BJ (cell line): ENCODE results near the gene DPRX. TPM values are rescaled to one million over a fixed set of nuclear protein-coding genes. Genes with fewer than 3 reads are reported as not detected.

Source experiments
- CTCF ChIA-PET: fragments of 350-600 bp; formaldehyde crosslinking; extraction: SDS; loops from one replicate; lab custom pipeline; 2021; ENCODE audit warnings: antibody characterized with exemption, inconsistent platforms; lab: Yijun Ruan, JAX
- POLR2A ChIA-PET: fragments of 300-600 bp; sonication (Branson Sonifier 250); formaldehyde crosslinking; extraction: SDS; loops from one replicate; lab custom pipeline; 2021; ENCODE audit warnings: antibody characterized with exemption; lab: Charles Lee
- DNase-seq: peaks from one replicate; pipeline ENCODE4 v3.0.0-alpha.2; 2011; ENCODE audit warnings: low read depth
- H3K27me3 ChIP-seq: 2 replicates; pipeline ENCODE4 v1.6.0; 2011; ENCODE audit warnings: low read length; ENCODE audit not compliant: control insufficient read depth, insufficient read depth
- H3K36me3 ChIP-seq: 2 replicates; pipeline ENCODE4 v1.5.1; 2011; ENCODE audit warnings: low read length; ENCODE audit not compliant: control insufficient read depth, insufficient read depth
- H3K4me3 ChIP-seq: 2 replicates; pipeline ENCODE4 v1.5.1; 2011; ENCODE audit warnings: low read depth, mild to moderate bottlenecking, control low read depth, low read length
- CTCF ChIP-seq: IDR thresholded peaks from 2 replicates; pipeline ENCODE4 v1.5.1; 2011; ENCODE audit warnings: low read depth, mild to moderate bottlenecking, control low read depth, inconsistent platforms, low read length, moderate library complexity; ENCODE audit not compliant: insufficient read depth
- polyA plus RNA-seq: library from polyadenylated mRNA; depleted of rRNA; stranded (reverse); fragments of >200 nt; gene quantifications from 2 replicates; pipeline ENCODE4 v1.2.3, GENCODE V29; 2011

The DPRX gene
- polyA plus RNA-seq, 1 experiment: not detected

- H3K4me3 ChIP-seq: no peak overlapping the region
- POLR2A ChIA-PET: no interaction called here
- H3K27me3 ChIP-seq: no peaks in the 10 kb centered on the region
- CTCF ChIA-PET: interaction anchor here (0.5 kb wide), 1 partner anchor 1252 kb away, joined by 3 read pairs; no protein-coding TSS in a partner anchor
- no peak for TF ChIP-seq CTCF
- DNase-seq: no peak
- H3K36me3 ChIP-seq: no peaks in the 10 kb centered on the region
These were observed 35.7 kb upstream of the DPRX start for GRCh38 chr19:53596056-53596455.

DNA sequence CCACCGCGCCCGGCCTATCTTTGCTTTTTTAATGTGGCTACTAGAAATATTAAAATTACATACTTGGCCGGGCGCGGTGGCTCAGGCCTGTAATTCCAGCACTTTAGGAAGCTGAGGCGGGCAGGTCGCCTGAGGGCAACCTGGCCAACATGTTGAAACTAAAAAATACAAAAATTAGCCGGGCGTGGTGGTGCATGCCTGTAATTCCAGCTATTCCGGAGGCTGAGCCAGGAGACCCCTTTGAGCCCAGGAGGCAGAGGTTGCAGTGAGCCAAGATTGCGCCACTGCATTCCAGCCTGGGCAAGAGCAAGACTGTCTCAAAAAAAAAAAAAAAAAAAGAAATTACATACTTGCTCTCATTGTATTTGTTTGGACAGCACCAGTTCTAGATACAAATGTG, 34.8 kb upstream of the DPRX start:
- DNase-seq: no peak
- no peak for TF ChIP-seq CTCF
- no peak overlapping the region for H3K4me3 ChIP-seq
- POLR2A ChIA-PET: no interaction called here
- CTCF ChIA-PET: no interaction called here
- H3K27me3 ChIP-seq: no peaks in the 10 kb centered on the region
- H3K36me3 ChIP-seq: no peaks in the 10 kb centered on the region

DNA sequence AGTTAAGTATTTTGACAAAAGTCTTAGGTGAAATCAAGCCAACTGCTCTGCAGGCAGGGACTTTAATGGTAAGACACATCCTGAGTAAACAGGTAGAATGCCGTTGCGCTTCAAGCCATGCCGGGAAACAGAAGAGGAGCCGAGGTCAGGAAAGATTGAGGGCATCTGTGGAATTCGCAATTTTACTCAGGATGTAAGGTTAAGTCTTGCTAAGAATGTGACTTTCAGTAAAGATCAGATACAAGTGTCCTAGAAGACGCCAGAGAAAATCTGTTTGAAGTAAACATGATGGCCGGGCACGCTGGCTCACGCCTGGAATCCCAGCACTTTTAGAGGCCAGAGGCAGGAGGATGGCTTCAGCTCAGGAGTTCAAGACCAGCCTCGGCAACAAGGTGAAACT, 33.4 kb upstream of the DPRX start:
- Histone ChIP-seq H3K4me3 (no peak overlapping the region), H3K36me3 (no peaks in the 10 kb centered on the region), H3K27me3 (no peaks in the 10 kb centered on the region)
- no peak for DNase-seq
- TF ChIP-seq CTCF: no peak
- CTCF ChIA-PET: no interaction called here
- POLR2A ChIA-PET: no interaction called here

- Histone ChIP-seq H3K27me3 (no peaks in the 10 kb centered on the region), H3K36me3 (no peaks in the 10 kb centered on the region), H3K4me3 (no peak overlapping the region)
- ChIA-PET CTCF (no interaction called here), POLR2A (no interaction called here)
- no peak for TF ChIP-seq CTCF
- no peak for DNase-seq
These were observed 31.6 kb upstream of the DPRX start for GRCh38 chr19:53600217-53600616.

DNA sequence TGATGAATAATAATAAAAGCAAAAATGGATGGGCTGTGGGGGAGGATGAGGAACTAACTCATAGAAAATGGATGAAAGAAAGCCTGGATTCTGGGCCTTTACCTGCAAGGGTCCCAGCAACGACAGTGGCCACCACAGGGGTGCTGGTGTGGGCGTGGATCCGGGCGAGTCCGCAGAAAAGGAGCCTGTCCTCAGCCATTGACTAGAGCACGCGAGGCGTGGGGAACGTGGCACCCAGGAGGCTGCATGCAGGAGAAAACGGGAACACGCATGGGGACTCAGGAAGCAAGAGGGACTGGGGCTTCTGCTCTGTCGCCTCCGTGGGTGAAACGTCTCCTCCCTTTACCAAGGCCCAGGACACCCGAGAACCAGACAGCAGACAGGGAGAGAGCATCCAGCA, 25.8 kb upstream of the DPRX start:
- CTCF ChIA-PET: no interaction called here

More for the DNA sequence above, 25.8 kb upstream of the DPRX start:
- Histone ChIP-seq H3K36me3 (no peaks in the 10 kb centered on the region), H3K27me3 (no peaks in the 10 kb centered on the region), H3K4me3 (no peak overlapping the region)
- DNase-seq: no peak
- POLR2A ChIA-PET: no interaction called here
- no peak for TF ChIP-seq CTCF
